PC-9 (cell line): ENCODE data around the gene SRRT.

Experiments used
- CTCF ChIP-seq: fragments of 200-600 bp; sonication (generic); conservative IDR thresholded peaks from 2 replicates; pipeline ENCODE4 v1.6.1; 2017; ENCODE audit warnings: mixed run types, antibody characterized with exemption, mild to moderate bottlenecking, moderate library complexity
- EZH2 ChIP-seq: fragments of 200-600 bp; sonication (generic); IDR thresholded peaks from 2 replicates; pipeline ENCODE4 v1.8.0; 2017; ENCODE audit warnings: antibody characterized with exemption, low read depth

GRCh38 chr7:100864263-100864845 lies 10.5 kb upstream of the SRRT start:
- TF ChIP-seq CTCF = no peak
- TF ChIP-seq EZH2 = no peak
